AG04449 (cell line): ENCODE data around the gene GALNTL6.

Experiments used
- CTCF ChIA-PET: fragments of 350-600 bp; formaldehyde crosslinking; extraction: SDS; loops from one replicate; lab custom pipeline; 2021; ENCODE audit warnings: antibody characterized with exemption; lab: Yijun Ruan, JAX
- POLR2A ChIA-PET: fragments of 400-600, 350-600 bp; formaldehyde crosslinking; extraction: SDS; loops from one replicate; lab custom pipeline; 2020; ENCODE audit warnings: antibody characterized with exemption, inconsistent platforms; lab: Yijun Ruan, JAX
- DNase-seq: peaks from one replicate; pipeline ENCODE4 v3.0.0-alpha.2; 2010; ENCODE audit warnings: low read depth, low spot score
- H3K4me3 ChIP-seq: 2 replicates; pipeline ENCODE4 v1.5.1; 2011; ENCODE audit warnings: low read depth, mild to moderate bottlenecking, control low read depth, low read length
- TF ChIP-seq, protein P1 (sequence below): IDR thresholded peaks from one replicate; pipeline ENCODE4 v1.5.1; 2011; ENCODE audit warnings: mild to moderate bottlenecking, moderate library complexity, low read length, control low read depth, inconsistent platforms; ENCODE audit not compliant: insufficient read depth; ENCODE audit errors: missing control alignments

Gene GALNTL6

DNA sequence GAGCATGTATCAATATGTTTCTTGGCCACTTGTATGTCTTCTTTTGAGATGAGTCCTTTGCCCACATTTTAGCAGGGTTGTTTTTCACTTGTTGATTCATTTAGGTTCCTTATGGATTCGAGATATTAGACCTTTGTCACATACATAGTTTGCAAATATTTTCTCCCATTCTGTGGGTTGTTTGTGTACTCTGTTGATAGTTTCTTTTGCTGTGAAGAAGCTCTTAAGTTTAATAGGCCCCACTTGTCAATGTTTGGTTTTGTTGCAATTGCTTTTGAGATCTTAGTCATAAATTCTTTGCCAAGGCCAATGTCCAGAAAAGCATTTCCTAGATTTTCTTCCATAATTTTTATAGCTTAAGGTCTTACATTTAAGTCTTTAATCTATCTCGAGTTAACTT is 1074.8 kb downstream of the GALNTL6 start:
- H3K4me3 ChIP-seq = no peak overlapping the region
- TF ChIP-seq, protein P1, sequence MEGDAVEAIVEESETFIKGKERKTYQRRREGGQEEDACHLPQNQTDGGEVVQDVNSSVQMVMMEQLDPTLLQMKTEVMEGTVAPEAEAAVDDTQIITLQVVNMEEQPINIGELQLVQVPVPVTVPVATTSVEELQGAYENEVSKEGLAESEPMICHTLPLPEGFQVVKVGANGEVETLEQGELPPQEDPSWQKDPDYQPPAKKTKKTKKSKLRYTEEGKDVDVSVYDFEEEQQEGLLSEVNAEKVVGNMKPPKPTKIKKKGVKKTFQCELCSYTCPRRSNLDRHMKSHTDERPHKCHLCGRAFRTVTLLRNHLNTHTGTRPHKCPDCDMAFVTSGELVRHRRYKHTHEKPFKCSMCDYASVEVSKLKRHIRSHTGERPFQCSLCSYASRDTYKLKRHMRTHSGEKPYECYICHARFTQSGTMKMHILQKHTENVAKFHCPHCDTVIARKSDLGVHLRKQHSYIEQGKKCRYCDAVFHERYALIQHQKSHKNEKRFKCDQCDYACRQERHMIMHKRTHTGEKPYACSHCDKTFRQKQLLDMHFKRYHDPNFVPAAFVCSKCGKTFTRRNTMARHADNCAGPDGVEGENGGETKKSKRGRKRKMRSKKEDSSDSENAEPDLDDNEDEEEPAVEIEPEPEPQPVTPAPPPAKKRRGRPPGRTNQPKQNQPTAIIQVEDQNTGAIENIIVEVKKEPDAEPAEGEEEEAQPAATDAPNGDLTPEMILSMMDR = no peak
- POLR2A ChIA-PET = no interaction called here
- CTCF ChIA-PET = no interaction called here
- DNase-seq = no peak

DNA sequence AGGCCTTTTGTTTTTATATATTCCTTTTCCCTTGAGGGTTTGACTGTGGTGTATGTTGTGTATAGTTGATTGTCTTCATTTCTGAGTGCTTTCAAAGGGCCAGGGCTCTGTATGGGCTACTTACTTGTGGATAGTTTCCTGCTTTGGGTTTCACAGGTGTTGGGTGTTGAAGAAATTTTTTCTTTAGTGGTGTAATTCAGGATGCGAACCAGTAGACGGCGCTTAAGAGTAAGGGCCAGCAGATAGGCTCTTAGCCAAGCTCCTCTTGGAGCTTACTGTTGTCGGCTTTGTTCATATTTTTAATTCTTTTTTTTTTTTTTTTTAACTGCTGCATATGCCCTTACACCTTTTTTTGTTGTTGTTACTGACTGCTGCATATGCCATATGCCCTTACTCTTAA is 1079.1 kb downstream of the GALNTL6 start:
- CTCF ChIA-PET = no interaction called here
- TF ChIP-seq, protein P1 = no peak
- DNase-seq = no peak
- POLR2A ChIA-PET = no interaction called here
- no peak overlapping the region for H3K4me3 ChIP-seq

GRCh38 chr4:172895699-172896098 is 1082.5 kb downstream of the GALNTL6 start:
- POLR2A ChIA-PET = no interaction called here
- TF ChIP-seq, protein P1 = no peak
- CTCF ChIA-PET = no interaction called here
- DNase-seq = no peak
- no peak overlapping the region for H3K4me3 ChIP-seq

GRCh38 chr4:172897046-172897445 is 1083.8 kb downstream of the GALNTL6 start:
- POLR2A ChIA-PET = no interaction called here
- no peak overlapping the region for H3K4me3 ChIP-seq
- TF ChIP-seq, protein P1 = no peak
- DNase-seq = no peak
- CTCF ChIA-PET = no interaction called here

- TF ChIP-seq, protein P1 = no peak
- ChIA-PET CTCF (no interaction called here), POLR2A (no interaction called here)
- H3K4me3 ChIP-seq = no peak overlapping the region
- DNase-seq = no peak
These were observed 1085.5 kb downstream of the GALNTL6 start for GRCh38 chr4:172898715-172899114.

GRCh38 chr4:172899861-172900260 is 1086.7 kb downstream of the GALNTL6 start:
- ChIA-PET CTCF (no interaction called here), POLR2A (no interaction called here)
- TF ChIP-seq, protein P1 = no peak

More at GRCh38 chr4:172899861-172900260, 1086.7 kb downstream of the GALNTL6 start:
- H3K4me3 ChIP-seq = no peak overlapping the region
- DNase-seq = no peak
